COLO668 (cell line): ENCODE data around the gene YY2.
"Not testable (repeated sequence)": the region's sequence is repeated elsewhere in the genome, so short reads cannot be mapped to it uniquely, and the experiment has no call there.

Experiments
- DNase-seq: peaks from one replicate; lab custom pipeline; 2025; ENCODE audit not compliant: unreplicated experiment; lab: John Stamatoyannopoulos, UW

YY2 gene

GRCh38 chrX:21873063-21873775 is 17.4 kb downstream of the YY2 start:
- no peak for DNase-seq

GRCh38 chrX:21874182-21874581 is 18.4 kb downstream of the YY2 start:
- DNase-seq: not testable (repeated sequence)

- DNase-seq: no peak
Observed at GRCh38 chrX:21875013-21875412, 19.2 kb downstream of the YY2 start.

- DNase-seq: no peak
Observed at GRCh38 chrX:21881881-21882574, 26.2 kb downstream of the YY2 start.

- DNase-seq: no peak
Observed at GRCh38 chrX:21883258-21883657, 27.5 kb downstream of the YY2 start.

- DNase-seq: no peak
Observed at GRCh38 chrX:21885568-21885967, 29.8 kb downstream of the YY2 start.

- no peak for DNase-seq
Observed at GRCh38 chrX:21905313-21905712, 49.5 kb downstream of the YY2 start.

- DNase-seq: no peak
Observed at GRCh38 chrX:21905953-21906352, 50.2 kb downstream of the YY2 start.

GRCh38 chrX:21907260-21907659 is 51.5 kb downstream of the YY2 start:
- no peak for DNase-seq
